K562 (cell line): ENCODE measurements around the gene EBF4. TPM values are rescaled to one million over a fixed set of nuclear protein-coding genes. Genes with fewer than 3 reads are reported as not detected.

Experiments
- ATAC-seq: fragments of 200-7000 bp; cut with Tn5 transposase; 3 replicates; pipeline ENCODE4 v1.9.1; 2020; ENCODE audit warnings: moderate library complexity
- BruUV-seq: library from RNA; stranded (reverse); fragments of 400-500 nt; replicated peaks from 2 replicates; lab custom pipeline; 2021; lab: Mats Ljungman, UMichigan
- CTCF ChIA-PET: fragments of 300-600 bp; formaldehyde crosslinking; extraction: SDS; loops from one replicate; lab custom pipeline; 2021; ENCODE audit warnings: low intra/inter-chr PET ratio; lab: Yijun Ruan, JAX
- POLR2A ChIA-PET: fragments of 300-600, 350-650 bp; sonication (Branson Sonifier 250); formaldehyde crosslinking; extraction: SDS; loops from one replicate; lab custom pipeline; 2021; ENCODE audit warnings: antibody characterized with exemption, inconsistent platforms; lab: Yijun Ruan, JAX
- DNase-seq, 4 experiments: peaks; one replicate each; pipeline versions ENCODE4 v3.0.0 to v3.0.0-alpha.2; 2011 to 2018; ENCODE audit warnings: low spot score in 3 of 4, mixed read lengths in 3 of 4; ENCODE audit errors: extremely low read depth in 1 of 4
- FAIRE-seq: peaks from 2 replicates; lab custom pipeline; 2011; peaks lifted over from hg19 to GRCh38; lab: Jason Lieb, UNC
- H2AFZ ChIP-seq: 2 replicates; pipeline ENCODE4 v1.6.0; 2011; ENCODE audit warnings: low read depth, low read length, control low read depth, inconsistent platforms
- H3K27ac ChIP-seq: fragments of 200-600 bp; 3 replicates; pipeline ENCODE4 v1.8.0; 2011; ENCODE audit warnings: low read depth, mild to moderate bottlenecking, control low read depth, inconsistent platforms, low read length, moderate library complexity, mixed read lengths; ENCODE audit errors: extremely low read depth
- H3K27me3 ChIP-seq, 2 experiments: fragments of 300-600 bp in 1 of 2; 2 replicates in 1 of 2; 3 replicates in 1 of 2; pipeline versions ENCODE4 v1.6.0 to v1.8.0; 2011; ENCODE audit warnings: inconsistent platforms in 2 of 2, low read length in 2 of 2, mild to moderate bottlenecking in 1 of 2, mixed read lengths in 1 of 2, moderate library complexity in 1 of 2; ENCODE audit not compliant: control insufficient read depth in 2 of 2, insufficient read depth in 2 of 2
- H3K36me3 ChIP-seq: fragments of 300-600 bp; 3 replicates; pipeline ENCODE4 v1.8.0; 2011; ENCODE audit warnings: mild to moderate bottlenecking, low read length, inconsistent platforms; ENCODE audit not compliant: control insufficient read depth, insufficient read depth
- H3K4me1 ChIP-seq, 2 experiments: fragments of 200-600 bp in 1 of 2; replicated peaks in 1 of 2; 2 replicates in 1 of 2; 3 replicates in 1 of 2; pipeline versions ENCODE4 v1.5.1 to v1.8.0; 2011; ENCODE audit warnings: inconsistent platforms in 2 of 2, low read length in 2 of 2, mild to moderate bottlenecking in 1 of 2, mixed read lengths in 1 of 2, moderate library complexity in 1 of 2; ENCODE audit not compliant: control insufficient read depth in 2 of 2, insufficient read depth in 2 of 2
- H3K4me2 ChIP-seq: 2 replicates; pipeline ENCODE4 v1.6.1; 2011; ENCODE audit warnings: low read length, control low read depth, inconsistent platforms, mixed read lengths; ENCODE audit not compliant: insufficient read depth
- H3K4me3 ChIP-seq: fragments of 200-600 bp; sonication (generic), shearing (Covaris generic); 2 replicates; pipeline ENCODE4 v1.5.1; 2016; ENCODE audit warnings: control low read depth, inconsistent platforms
- H3K79me2 ChIP-seq: fragments of 200-600 bp; 3 replicates; pipeline ENCODE4 v1.8.0; 2011; ENCODE audit warnings: low read length, inconsistent platforms; ENCODE audit not compliant: control insufficient read depth, insufficient read depth
- H3K9ac ChIP-seq, 2 experiments: 2 replicates each; pipeline versions ENCODE4 v1.6.0 to v1.6.1; 2011; ENCODE audit warnings: low read depth in 2 of 2, low read length in 2 of 2, control low read depth in 1 of 2, inconsistent platforms in 1 of 2, mild to moderate bottlenecking in 1 of 2, mixed read lengths in 1 of 2; ENCODE audit not compliant: insufficient read depth in 1 of 2
- H3K9me1 ChIP-seq: one replicate; pipeline ENCODE4 v1.6.0; 2011; ENCODE audit warnings: inconsistent platforms, mild to moderate bottlenecking, low read length, moderate library complexity; ENCODE audit not compliant: control insufficient read depth, insufficient read depth
- H3K9me3 ChIP-seq: replicated peaks from 2 replicates; pipeline ENCODE4 v1.5.1; 2011; ENCODE audit warnings: low read depth, low read length, inconsistent platforms; ENCODE audit not compliant: control insufficient read depth, insufficient read depth
- H4K20me1 ChIP-seq: replicated peaks from 2 replicates; pipeline ENCODE4 v1.6.1; 2011; ENCODE audit warnings: low read length, inconsistent platforms, mixed read lengths; ENCODE audit not compliant: control insufficient read depth, insufficient read depth
- E2F8 ChIP-seq: fragments of 450-650 bp; IDR thresholded peaks from 2 replicates; pipeline ENCODE4 v1.7.1; 2018; ENCODE audit warnings: mild to moderate bottlenecking, low read depth; ENCODE audit not compliant: partially characterized antibody
- FOXK2 ChIP-seq, 2 experiments: fragments of 450-650 bp; IDR thresholded peaks in 1 of 2; conservative IDR thresholded peaks in 1 of 2; 2 replicates each; pipeline ENCODE4 v1.6.1; 2016; ENCODE audit warnings: low read depth in 2 of 2, mild to moderate bottlenecking in 1 of 2
- HDAC3 ChIP-seq: fragments of 450-650 bp; IDR thresholded peaks from 2 replicates; pipeline ENCODE4 v1.6.1; 2018; ENCODE audit warnings: borderline replicate concordance, mild to moderate bottlenecking, moderate library complexity; ENCODE audit not compliant: partially characterized antibody
- PML ChIP-seq: IDR thresholded peaks from 2 replicates; pipeline ENCODE4 v1.6.1; 2012; ENCODE audit warnings: low read length, inconsistent platforms
- PTBP1 ChIP-seq: fragments of 200-400 bp; formaldehyde crosslinking; IDR thresholded peaks from 2 replicates; pipeline ENCODE4 v1.6.1; 2017; ENCODE audit warnings: low read depth, low read length
- RBM22 ChIP-seq: fragments of 200-400 bp; formaldehyde crosslinking; IDR thresholded peaks from 2 replicates; pipeline ENCODE4 v1.6.1; 2018; ENCODE audit warnings: low read length, low read depth; ENCODE audit not compliant: poor library complexity, severe bottlenecking
- SUPT5H ChIP-seq: fragments of 450-650 bp; IDR thresholded peaks from 2 replicates; pipeline ENCODE4 v1.6.1; 2016
- TCF7 ChIP-seq: sonication (generic); IDR thresholded peaks from 2 replicates; pipeline ENCODE4 v1.6.1; 2016; ENCODE audit warnings: antibody characterized with exemption, borderline replicate concordance
- TRIM28 ChIP-seq: fragments of 450-650 bp; IDR thresholded peaks from 2 replicates; pipeline ENCODE4 v1.6.1; 2017
- ZBTB9 ChIP-seq: fragments of 450-650 bp; formaldehyde crosslinking; IDR thresholded peaks from 2 replicates; pipeline ENCODE4 v1.4.0; 2020; ENCODE audit warnings: mild to moderate bottlenecking, moderate library complexity
- ZNF224 ChIP-seq: sonication (generic); formaldehyde crosslinking; IDR thresholded peaks from 2 replicates; pipeline ENCODE4 v1.8.0; 2022; ENCODE audit warnings: mild to moderate bottlenecking, missing genetic modification reagents
- WGBS: fragments of 100-300 bp; shearing (Covaris generic); methylation state at CpG from one replicate; pipeline ENCODE4 v1.1.6; 2016; ENCODE audit warnings: low coverage, mixed read lengths; ENCODE audit not compliant: insufficient coverage; ENCODE audit errors: missing lambda C conversion rate; 5-methylcytosine and 5-hydroxymethylcytosine counted together
- in situ Hi-C: fragments of 300-500 bp; cut with MboI; formaldehyde crosslinking; loops from 4 replicates; pipeline ENCODE4 v1.15.0; 2018; ENCODE audit warnings: inconsistent platforms, mixed read lengths
- intact Hi-C: fragments of 100-400 bp; cut with micrococcal nuclease; formaldehyde crosslinking; loops from 2 replicates; pipeline ENCODE4 v1.14.2; 2022
- polyA plus RNA-seq, 8 experiments: library from polyadenylated mRNA; depleted of rRNA in 4 of 8; stranded (reverse) in 5 of 8; unstranded in 3 of 8; fragments of >200 nt; fragmentation: Nextera tagmentation in 2 of 8; fragmentation: Illumina TruSeq in 1 of 8; extraction: Ambion mirVana in 2 of 8; extraction: Trizol in 1 of 8; gene quantifications; 2 replicates each; pipeline versions ENCODE4 v1.2.1 to v1.2.3, GENCODE V29; 2011 to 2014; ENCODE audit warnings: inconsistent platforms in 1 of 8, missing spikeins in 1 of 8
- total RNA-seq, 7 experiments: library from RNA; depleted of rRNA in 6 of 7; stranded (reverse); fragments of >200 nt in 6 of 7; fragmentation: Illumina TruSeq in 2 of 7; extraction: Trizol in 2 of 7; gene quantifications; 2 replicates each; pipeline versions ENCODE4 v1.2.1 to v1.2.3, GENCODE V29; 2011 to 2021; ENCODE audit warnings: low replicate concordance in 1 of 7

Gene EBF4
- total and polyA plus RNA-seq, 9 of the 15 experiments (the other 6 are each of a cell fraction or from before 2014, with no cell fraction given): 0.09 TPM; not detected in 8

- TF ChIP-seq TCF7 (no peak), HDAC3 (no peak), TRIM28 (no peak), RBM22 (peak; percentile 33), FOXK2 (conservative IDR thresholded peaks at IDR 0.05 in 1 of 2, IDR thresholded peaks at IDR 0.05 in 1 of 2; ENCODE audit: low read depth in 2 of 2) (no peak), PTBP1 (no peak)
Observed at GRCh38 chr20:2657674-2658073, 34.9 kb upstream of the EBF4 start (continued).

GRCh38 chr20:2658414-2659354 is 33.9 kb upstream of the EBF4 start:
- no peak overlapping the region for H3K4me2 ChIP-seq
- ATAC-seq (peak; percentile 71), DNase-seq (peak in 2 of 4 experiments; percentile 17 to 34), FAIRE-seq (peak; percentile 75)
- no peak overlapping the region; the same call in 2 of the 3 replicates for H3K27ac ChIP-seq
- peaks cover 37% of the 10 kb centered on the region for H4K20me1 ChIP-seq
- in situ Hi-C loops: no loop called here
- WGBS: 44% methylated on average over 10 of the region's 13 CpGs
- H3K79me2 ChIP-seq: peaks cover 46% of the 10 kb centered on the region
- H3K36me3 ChIP-seq: peaks cover 92% of the 10 kb centered on the region
- H3K9me3 ChIP-seq: no peaks in the 10 kb centered on the region
- H3K9me1 ChIP-seq: peaks cover 15% of the 10 kb centered on the region
- no peak overlapping the region for H3K9ac ChIP-seq
- peaks cover 17 to 20% of the 10 kb centered on the region in 2 experiments; a peak in 4 of 5 replicates for H3K4me1 ChIP-seq
- no TSS peak for BruUV-seq
- H3K27me3 ChIP-seq: no peaks in the 10 kb centered on the region
- no peak overlapping the region for H3K4me3 ChIP-seq
- intact Hi-C loops: no loop called here
- CTCF ChIA-PET: no interaction called here
- H2AFZ ChIP-seq: no peak overlapping the region
- POLR2A ChIA-PET: interaction anchor here (0.7 to 1.3 kb wide), 2 partner anchors 21 to 34 kb away, joined by 3 to 4 read pairs; partner anchors contain the start of gene EBF4
- TF ChIP-seq ZNF224 (CRISPR knock-in tag): no peak
- TF ChIP-seq PML: peak; percentile 51; the same call in 1 of the 2 replicates
- TF ChIP-seq SUPT5H: peak; percentile 88
- TF ChIP-seq E2F8: peak; percentile 52
- no peak for TF ChIP-seq ZBTB9 (CRISPR knock-in tag)
